ENCODE data around the gene TMEM39A.

- TF ChIP-seq CTCF (conservative IDR thresholded peaks at IDR 0.05): no peak
- no peak for TF ChIP-seq EZH2 (IDR thresholded peaks at IDR 0.05; ENCODE audit: low read depth)
Observed at GRCh38 chr3:119418641-119419040, 44.8 kb downstream of the TMEM39A start.

Measured in PC-9 (cell line).